ENCODE data around the gene KPNA2.

The KPNA2 gene

GRCh38 chr17:68096111-68096510 is 60.6 kb downstream of the KPNA2 start:
- TF ChIP-seq EZH2phosphoT487 (IDR thresholded peaks at IDR 0.05; ENCODE audit: low read length) (no peak), CTCF (IDR thresholded peaks at IDR 0.05; ENCODE audit: low read length) (no peak), EZH2 (optimal IDR thresholded peaks at IDR 0.05; ENCODE audit: low read depth, low read length) (no peak)
- no peak overlapping the region for H3K9ac ChIP-seq (ENCODE audit: low read length)
- H3F3A ChIP-seq (ENCODE audit: insufficient read depth, low read length): no peaks in the 10 kb centered on the region
- DNase-seq: no peak
- no peak overlapping the region for H2AFZ ChIP-seq (ENCODE audit: low read length)
- no peaks in the 10 kb centered on the region for H3K27me3 ChIP-seq (replicated peaks; ENCODE audit: insufficient read depth, low read length)
- no peaks in the 10 kb centered on the region for H3K36me3 ChIP-seq (replicated peaks; ENCODE audit: insufficient read depth, low read length)
- H3K9me2 ChIP-seq (replicated peaks; ENCODE audit: insufficient read depth, low read length): no peaks in the 10 kb centered on the region
- H3K4me3 ChIP-seq (ENCODE audit: low read length): no peak overlapping the region
- no peak overlapping the region for H3K4me2 ChIP-seq (ENCODE audit: low read depth, low read length)
- no peaks in the 10 kb centered on the region for H3K9me3 ChIP-seq (replicated peaks; ENCODE audit: insufficient read depth, low read length)
- no peak overlapping the region for H3K27ac ChIP-seq (ENCODE audit: low read length)
- no peaks in the 10 kb centered on the region for H3K79me2 ChIP-seq (ENCODE audit: low read length)
- H3K4me1 ChIP-seq (ENCODE audit: low read length): no peaks in the 10 kb centered on the region
- no peaks in the 10 kb centered on the region for H4K20me1 ChIP-seq (ENCODE audit: insufficient read depth, low read length)

All from MM.1S (cell line).